ENCODE results near the gene GRM4.

Gene GRM4

GRCh38 chr6:34095741-34096140 lies 50.1 kb downstream of the GRM4 start:
- no peak overlapping the region for H3K4me3 ChIP-seq (ENCODE audit: low read depth, low read length)
- DNase-seq (ENCODE audit: low read depth) = no peak
- TF ChIP-seq MAX (IDR thresholded peaks at IDR 0.05; ENCODE audit: low read depth, low read length) = no peak
- TF ChIP-seq POLR2A (IDR thresholded peaks at IDR 0.05; ENCODE audit: extremely low read depth, insufficient read length) = no peak
- TF ChIP-seq CTCF (IDR thresholded peaks at IDR 0.05; ENCODE audit: low read depth, low read length) = no peak
- TF ChIP-seq MYC (IDR thresholded peaks at IDR 0.05; ENCODE audit: low read depth, low read length) = no peak

GRCh38 chr6:34095136-34095505 lies 50.8 kb downstream of the GRM4 start:
- no peak overlapping the region for H3K4me3 ChIP-seq (ENCODE audit: low read depth, low read length)
- no peak for DNase-seq (ENCODE audit: low read depth)
- no peak for TF ChIP-seq POLR2A (IDR thresholded peaks at IDR 0.05; ENCODE audit: extremely low read depth, insufficient read length)
- no peak for TF ChIP-seq MAX (IDR thresholded peaks at IDR 0.05; ENCODE audit: low read depth, low read length)

GRCh38 chr6:34094474-34095135 lies 51.3 kb downstream of the GRM4 start:
- no peak for DNase-seq (ENCODE audit: low read depth)
- TF ChIP-seq CTCF (IDR thresholded peaks at IDR 0.05; ENCODE audit: low read depth, low read length) = no peak
- no peak for TF ChIP-seq MYC (IDR thresholded peaks at IDR 0.05; ENCODE audit: low read depth, low read length)
- TF ChIP-seq MAX (IDR thresholded peaks at IDR 0.05; ENCODE audit: low read depth, low read length) = no peak
- TF ChIP-seq POLR2A (IDR thresholded peaks at IDR 0.05; ENCODE audit: extremely low read depth, insufficient read length) = no peak
- H3K4me3 ChIP-seq (ENCODE audit: low read depth, low read length) = no peak overlapping the region

- H3K4me3 ChIP-seq (ENCODE audit: low read depth, low read length) = no peak overlapping the region
- no peak for TF ChIP-seq POLR2A (IDR thresholded peaks at IDR 0.05; ENCODE audit: extremely low read depth, insufficient read length)
- TF ChIP-seq CTCF (IDR thresholded peaks at IDR 0.05; ENCODE audit: low read depth, low read length) = no peak
- TF ChIP-seq MYC (IDR thresholded peaks at IDR 0.05; ENCODE audit: low read depth, low read length) = no peak
- TF ChIP-seq MAX (IDR thresholded peaks at IDR 0.05; ENCODE audit: low read depth, low read length) = no peak
- peak; percentile 14 for DNase-seq (ENCODE audit: low read depth)
Measured at GRCh38 chr6:34093854-34094430, 51.9 kb downstream of the GRM4 start.

- no peak for TF ChIP-seq CTCF (IDR thresholded peaks at IDR 0.05; ENCODE audit: low read depth, low read length)
- no peak for TF ChIP-seq MAX (IDR thresholded peaks at IDR 0.05; ENCODE audit: low read depth, low read length)
- no peak for TF ChIP-seq MYC (IDR thresholded peaks at IDR 0.05; ENCODE audit: low read depth, low read length)
- no peak for TF ChIP-seq POLR2A (IDR thresholded peaks at IDR 0.05; ENCODE audit: extremely low read depth, insufficient read length)
- no peak for DNase-seq (ENCODE audit: low read depth)
- H3K4me3 ChIP-seq (ENCODE audit: low read depth, low read length) = no peak overlapping the region
Measured at GRCh38 chr6:34093206-34093605, 52.7 kb downstream of the GRM4 start.

GRCh38 chr6:34092631-34093030 lies 53.3 kb downstream of the GRM4 start:
- H3K4me3 ChIP-seq (ENCODE audit: low read depth, low read length) = no peak overlapping the region
- DNase-seq (ENCODE audit: low read depth) = no peak

More at GRCh38 chr6:34092631-34093030, 53.3 kb downstream of the GRM4 start:
- no peak for TF ChIP-seq POLR2A (IDR thresholded peaks at IDR 0.05; ENCODE audit: extremely low read depth, insufficient read length)
- no peak for TF ChIP-seq MYC (IDR thresholded peaks at IDR 0.05; ENCODE audit: low read depth, low read length)
- TF ChIP-seq MAX (IDR thresholded peaks at IDR 0.05; ENCODE audit: low read depth, low read length) = no peak
- TF ChIP-seq CTCF (IDR thresholded peaks at IDR 0.05; ENCODE audit: low read depth, low read length) = no peak

Measured in NB4 (cell line).